HCT116 (cell line): ENCODE results near the gene APBA2. TPM values are rescaled to one million over a fixed set of nuclear protein-coding genes. Genes with fewer than 3 reads are reported as not detected.

Experiments
- ATAC-seq: fragments of 200-7000 bp; cut with Tn5 transposase; 2 replicates; pipeline ENCODE4 v1.9.1; 2020; ENCODE audit warnings: mild to moderate bottlenecking, moderate library complexity
- BruUV-seq: library from RNA; stranded (reverse); fragments of 400-500 nt; replicated peaks from 2 replicates; lab custom pipeline; 2021; lab: Mats Ljungman, UMichigan
- CTCF ChIA-PET: fragments of 300-600 bp; sonication (Branson Sonifier 250); formaldehyde crosslinking; loops from one replicate; lab custom pipeline; 2021; ENCODE audit warnings: antibody characterized with exemption; lab: Charles Lee
- POLR2A ChIA-PET: fragments of 300-600, 350-600 bp; sonication (Branson Sonifier 250); formaldehyde crosslinking; loops from one replicate; lab custom pipeline; 2021; ENCODE audit warnings: antibody characterized with exemption; lab: Charles Lee
- RAD21 ChIA-PET, 2 experiments: fragments of 300-600 bp; sonication (Branson Sonifier 250); formaldehyde crosslinking; loops; one replicate each; lab custom pipeline; 2023; ENCODE audit warnings: low total read pairs in 2 of 2; ENCODE audit not compliant: uncharacterized antibody in 2 of 2, unreplicated experiment in 2 of 2, low non-redundant PET in 1 of 2; lab: Charles Lee
- DNase-seq: peaks from one replicate; pipeline ENCODE4 v3.0.0-alpha.2; 2010; ENCODE audit warnings: low read depth, low spot score
- H2AFZ ChIP-seq: fragments of 200-600 bp; shearing (Covaris generic), sonication (generic); 2 replicates; pipeline ENCODE4 v1.6.1; 2017; ENCODE audit warnings: low read depth, mixed run types, mixed read lengths, antibody characterized with exemption, low read length; ENCODE audit not compliant: poor library complexity, severe bottlenecking
- H3K27ac ChIP-seq: 2 replicates; pipeline ENCODE4 v1.5.1; 2012; ENCODE audit warnings: low read depth, low read length
- H3K27me3 ChIP-seq: fragments of 200-600 bp; sonication (generic); 2 replicates; pipeline ENCODE4 v1.6.1; 2016; ENCODE audit warnings: mixed run types, low read length, mixed read lengths; ENCODE audit not compliant: insufficient read depth
- H3K36me3 ChIP-seq, 2 experiments: fragments of 200-500 bp in 1 of 2; fragments of 200-600 bp in 1 of 2; sonication (Bioruptor generic) in 1 of 2; sonication (generic) in 1 of 2; 2 replicates each; pipeline versions ENCODE4 v1.5.1 to v1.6.1; 2014 to 2016; ENCODE audit warnings: low read length in 2 of 2, inconsistent platforms in 1 of 2, mixed read lengths in 1 of 2, mixed run types in 1 of 2; ENCODE audit not compliant: insufficient read depth in 2 of 2, control insufficient read depth in 1 of 2
- H3K4me1 ChIP-seq, 2 experiments: fragments of 200-600 bp in 1 of 2; sonication (generic) in 1 of 2; 2 replicates each; pipeline versions ENCODE4 v1.5.1 to v1.6.1; 2012 to 2017; ENCODE audit warnings: low read length in 2 of 2, inconsistent platforms in 1 of 2, mild to moderate bottlenecking in 1 of 2, mixed read lengths in 1 of 2, mixed run types in 1 of 2, moderate library complexity in 1 of 2; ENCODE audit not compliant: insufficient read depth in 2 of 2, control insufficient read depth in 1 of 2
- H3K4me2 ChIP-seq: fragments of 200-600 bp; sonication (generic); 2 replicates; pipeline ENCODE4 v1.6.1; 2017; ENCODE audit warnings: mixed run types, low read length, mixed read lengths
- H3K4me3 ChIP-seq, 2 experiments: fragments of 200-600 bp in 1 of 2; sonication (generic) in 1 of 2; replicated peaks in 1 of 2; 2 replicates each; pipeline ENCODE4 v1.5.1; 2011 to 2016; ENCODE audit warnings: low read length in 2 of 2, control low read depth in 1 of 2, low read depth in 1 of 2, mild to moderate bottlenecking in 1 of 2, mixed read lengths in 1 of 2, mixed run types in 1 of 2
- H3K79me2 ChIP-seq: fragments of 200-600 bp; sonication (generic); 2 replicates; pipeline ENCODE4 v1.6.1; 2017; ENCODE audit warnings: mild to moderate bottlenecking, mixed run types, low read length, moderate library complexity, mixed read lengths; ENCODE audit not compliant: insufficient read depth
- H3K9ac ChIP-seq: fragments of 200-600 bp; sonication (generic); 2 replicates; pipeline ENCODE4 v1.6.1; 2016; ENCODE audit warnings: low read length, mixed read lengths
- H3K9me2 ChIP-seq: fragments of 200-600 bp; sonication (generic), shearing (Covaris generic); 2 replicates; pipeline ENCODE4 v1.6.1; 2017; ENCODE audit warnings: mixed run types, mild to moderate bottlenecking, moderate library complexity; ENCODE audit not compliant: insufficient read depth
- H3K9me3 ChIP-seq, 2 experiments: fragments of 200-500 bp in 1 of 2; fragments of 200-600 bp in 1 of 2; sonication (Bioruptor generic) in 1 of 2; sonication (generic) in 1 of 2; 2 replicates each; pipeline ENCODE4 v1.6.1; 2014 to 2017; ENCODE audit warnings: low read length in 2 of 2, mixed read lengths in 2 of 2, inconsistent platforms in 1 of 2, low read depth in 1 of 2, mild to moderate bottlenecking in 1 of 2, mixed run types in 1 of 2, moderate library complexity in 1 of 2; ENCODE audit not compliant: control insufficient read depth in 1 of 2, insufficient read depth in 1 of 2
- H4K20me1 ChIP-seq: fragments of 200-600 bp; sonication (generic), shearing (Covaris generic); 2 replicates; pipeline ENCODE4 v1.6.1; 2017; ENCODE audit warnings: mixed run types, mild to moderate bottlenecking, moderate library complexity; ENCODE audit not compliant: insufficient read depth
- CEBPB ChIP-seq: IDR thresholded peaks from 2 replicates; pipeline ENCODE4 v1.6.1; 2012; ENCODE audit warnings: low read depth
- EZH2 ChIP-seq: fragments of 200-600 bp; sonication (generic); IDR thresholded peaks from 2 replicates; pipeline ENCODE4 v1.6.1; 2017; ENCODE audit warnings: antibody characterized with exemption, mixed run types
- EZH2phosphoT487 ChIP-seq: fragments of 200-600 bp; IDR thresholded peaks from 2 replicates; pipeline ENCODE4 v1.6.1; 2018; ENCODE audit warnings: antibody characterized with exemption, borderline replicate concordance
- FOSL1 ChIP-seq: IDR thresholded peaks from 2 replicates; pipeline ENCODE4 v1.6.1; 2012; ENCODE audit warnings: low read depth
- JUND ChIP-seq: IDR thresholded peaks from 2 replicates; pipeline ENCODE4 v1.6.1; 2012
- POLR2AphosphoS5 ChIP-seq: IDR thresholded peaks from 2 replicates; pipeline ENCODE4 v1.6.1; 2011; ENCODE audit warnings: mild to moderate bottlenecking, low read depth, low read length, moderate library complexity
- RAD21 ChIP-seq: IDR thresholded peaks from 2 replicates; pipeline ENCODE4 v1.6.1; 2012; ENCODE audit warnings: low read depth, mild to moderate bottlenecking
- SP1 ChIP-seq: IDR thresholded peaks from 2 replicates; pipeline ENCODE4 v1.6.1; 2012; ENCODE audit warnings: low read depth
- SRF ChIP-seq: IDR thresholded peaks from 2 replicates; pipeline ENCODE4 v1.6.1; 2012; ENCODE audit warnings: low read depth
- TCF7L2 ChIP-seq: IDR thresholded peaks from 2 replicates; pipeline ENCODE4 v1.7.0; 2011; ENCODE audit warnings: borderline replicate concordance, inconsistent platforms; ENCODE audit not compliant: insufficient read depth, insufficient read length; ENCODE audit errors: extremely low read depth
- YY1 ChIP-seq: IDR thresholded peaks from 2 replicates; pipeline ENCODE4 v1.6.1; 2011; ENCODE audit warnings: low read length, low read depth, moderate library complexity, mild to moderate bottlenecking; ENCODE audit not compliant: insufficient replicate concordance; ENCODE audit errors: extremely low read depth
- intact Hi-C: fragments of 100-400 bp; cut with micrococcal nuclease; formaldehyde crosslinking; loops from 2 replicates; pipeline ENCODE4 v1.10.0; 2022
- total RNA-seq: library from RNA; stranded (reverse); gene quantifications from one replicate; pipeline ENCODE4 v1.2.1, GENCODE V29; 2021; ENCODE audit not compliant: unreplicated experiment
- TF ChIP-seq, protein P1 (sequence below): IDR thresholded peaks from 2 replicates; pipeline ENCODE4 v1.6.1; 2012

APBA2 gene
- total RNA-seq, 1 experiment from 2014 or later, result 0.47 TPM

DNA sequence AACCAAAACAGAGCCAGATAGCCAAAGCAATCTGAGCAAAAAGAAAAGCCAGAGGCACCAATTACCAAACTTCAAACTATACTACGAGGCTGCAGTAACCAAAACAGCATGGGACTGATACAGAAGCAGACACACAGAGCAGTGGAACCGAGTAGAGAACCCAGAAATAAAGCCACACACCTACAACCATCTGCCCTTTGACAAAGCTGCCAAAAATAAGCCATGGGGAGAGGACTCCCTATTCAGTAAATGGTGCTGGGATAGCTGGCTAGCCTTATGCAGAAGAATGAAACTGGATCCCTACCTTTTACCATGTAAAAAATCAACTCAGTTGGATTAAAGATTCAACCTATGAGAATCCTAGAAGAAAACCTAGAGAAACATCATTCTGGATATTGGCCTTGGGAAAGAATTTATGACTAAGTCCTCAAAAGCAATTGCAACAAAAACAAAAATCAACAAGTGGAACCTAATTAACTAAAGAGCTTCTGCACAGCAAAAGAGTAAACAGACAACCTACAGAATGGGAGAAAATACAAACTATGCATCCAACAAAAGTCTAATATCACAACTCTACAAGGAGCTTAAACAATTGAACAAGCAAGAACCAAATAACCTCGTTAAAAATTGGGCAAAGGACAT lies 95.1 kb downstream of the APBA2 start:
- Histone ChIP-seq H3K9ac (no peak overlapping the region), H3K9me3 (no peaks in the 10 kb centered on the region), H3K27ac (no peak overlapping the region), H3K36me3 (no peaks in the 10 kb centered on the region), H3K4me1 (peaks cover 0 to 14% of the 10 kb centered on the region in 2 experiments; a peak in 3 of 4 replicates), H3K79me2 (no peaks in the 10 kb centered on the region), H3K4me3 (no peak overlapping the region), H3K27me3 (peaks cover 21% of the 10 kb centered on the region), H2AFZ (no peak overlapping the region), H4K20me1 (no peaks in the 10 kb centered on the region), H3K4me2 (no peak overlapping the region), H3K9me2 (no peaks in the 10 kb centered on the region)
- DNase-seq (no peak), ATAC-seq (no peak)
- POLR2A ChIA-PET, result no interaction called here
- RAD21 ChIA-PET, result no interaction called here
- CTCF ChIA-PET, result no interaction called here
- TF ChIP-seq YY1 (no peak), SRF (no peak), JUND (no peak), EZH2phosphoT487 (no peak), SP1 (no peak), EZH2 (no peak), POLR2AphosphoS5 (no peak), CEBPB (no peak), RAD21 (no peak), TCF7L2 (no peak), FOSL1 (no peak)
- TF ChIP-seq, protein P1, sequence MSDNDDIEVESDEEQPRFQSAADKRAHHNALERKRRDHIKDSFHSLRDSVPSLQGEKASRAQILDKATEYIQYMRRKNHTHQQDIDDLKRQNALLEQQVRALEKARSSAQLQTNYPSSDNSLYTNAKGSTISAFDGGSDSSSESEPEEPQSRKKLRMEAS, result no peak
- intact Hi-C loops, result no loop called here
- BruUV-seq, result no TSS peak
